GM18868 (cell line): ENCODE results near the gene USP32.

ENCODE experiments used
- ATAC-seq: cut with Tn5 transposase; IDR thresholded peaks from one replicate; pipeline ENCODE4 v1.9.1; 2021; ENCODE audit warnings: mild to moderate bottlenecking, moderate library complexity; ENCODE audit not compliant: unreplicated experiment

The USP32 gene

DNA sequence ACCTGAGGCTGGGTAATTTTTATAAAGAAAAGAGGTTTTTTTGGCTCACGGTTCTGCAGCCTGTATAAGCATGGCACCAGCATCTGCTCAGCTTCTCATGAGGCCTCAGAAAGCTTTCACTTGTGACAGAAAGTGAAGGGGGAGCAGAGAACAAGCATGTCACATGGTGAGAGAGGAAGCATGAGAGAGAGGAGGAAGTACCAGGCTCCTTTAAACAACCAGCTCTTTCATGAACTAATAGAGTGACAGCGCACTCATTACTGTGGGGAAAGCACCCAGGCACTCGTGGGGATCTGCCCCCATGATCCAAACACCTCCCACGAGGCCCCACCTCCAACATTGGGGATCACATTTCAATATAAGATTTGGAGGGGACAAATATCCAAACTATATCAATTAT is 86.8 kb downstream of the USP32 start:
- no peak for ATAC-seq

- ATAC-seq = no peak
Measured at GRCh38 chr17:60304502-60304901, 87.4 kb downstream of the USP32 start.

- no peak for ATAC-seq
Measured at GRCh38 chr17:60303406-60304099, 88.4 kb downstream of the USP32 start.

DNA sequence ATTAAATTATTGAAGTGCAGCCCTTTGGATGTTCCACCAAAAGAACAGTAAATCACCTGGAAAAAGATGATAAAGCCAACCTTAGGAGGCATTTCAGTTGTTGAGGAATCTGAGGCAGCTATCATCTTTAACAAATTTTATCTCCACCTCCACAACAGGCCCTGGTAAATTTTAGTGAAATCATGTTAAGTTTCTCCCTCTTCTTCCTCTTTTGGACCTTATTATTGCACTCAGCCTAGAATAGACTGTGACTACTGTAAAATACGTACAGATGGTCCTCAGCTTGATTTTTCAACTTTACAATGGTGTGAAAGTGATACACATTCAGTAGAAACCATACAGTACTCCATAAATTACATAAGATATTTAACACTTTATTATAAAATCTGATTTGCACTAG is 90.3 kb downstream of the USP32 start:
- ATAC-seq = no peak

DNA sequence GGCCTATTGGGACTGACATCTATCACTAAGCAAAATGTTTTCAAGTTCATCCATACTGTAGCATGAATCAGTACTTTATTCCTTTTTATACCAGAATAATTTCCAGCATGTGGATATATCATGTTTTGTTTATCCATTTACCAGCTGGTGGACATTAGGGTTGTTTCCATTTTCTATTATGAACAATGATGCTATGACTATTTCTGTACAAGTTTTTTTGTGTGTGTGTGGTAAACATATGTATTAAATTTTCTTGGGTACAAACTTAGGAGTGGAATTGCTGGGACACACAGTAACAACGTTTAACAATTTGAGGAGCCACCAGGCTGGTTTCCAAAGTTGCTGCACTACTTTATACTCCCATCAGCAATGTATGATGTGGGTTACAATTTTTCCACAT is 91.0 kb downstream of the USP32 start:
- ATAC-seq = no peak

DNA sequence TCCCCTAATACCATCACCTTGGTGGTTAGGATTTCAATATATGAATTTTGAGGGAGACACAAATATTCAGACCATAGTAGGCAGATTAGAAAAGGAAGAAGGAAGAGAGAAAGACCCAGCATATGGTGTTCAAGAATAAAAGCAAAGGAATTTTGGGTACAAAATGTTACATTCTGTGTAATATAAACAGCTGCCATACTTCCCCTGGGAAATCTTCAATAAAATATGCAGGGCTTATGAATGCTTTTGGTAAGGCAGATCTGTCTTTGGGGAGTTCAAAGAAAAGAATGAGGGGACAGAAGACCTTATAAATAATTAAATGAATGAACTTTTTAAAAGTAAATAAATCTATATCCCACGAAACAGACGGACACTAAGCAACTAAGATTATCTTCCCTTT is 91.9 kb downstream of the USP32 start:
- ATAC-seq = no peak

- no peak for ATAC-seq
Measured at GRCh38 chr17:60297760-60298401, 94.1 kb downstream of the USP32 start.

- ATAC-seq = no peak
Measured at GRCh38 chr17:60296177-60296576, 95.8 kb downstream of the USP32 start.

GRCh38 chr17:60293580-60294335 is 98.2 kb downstream of the USP32 start:
- ATAC-seq = no peak

DNA sequence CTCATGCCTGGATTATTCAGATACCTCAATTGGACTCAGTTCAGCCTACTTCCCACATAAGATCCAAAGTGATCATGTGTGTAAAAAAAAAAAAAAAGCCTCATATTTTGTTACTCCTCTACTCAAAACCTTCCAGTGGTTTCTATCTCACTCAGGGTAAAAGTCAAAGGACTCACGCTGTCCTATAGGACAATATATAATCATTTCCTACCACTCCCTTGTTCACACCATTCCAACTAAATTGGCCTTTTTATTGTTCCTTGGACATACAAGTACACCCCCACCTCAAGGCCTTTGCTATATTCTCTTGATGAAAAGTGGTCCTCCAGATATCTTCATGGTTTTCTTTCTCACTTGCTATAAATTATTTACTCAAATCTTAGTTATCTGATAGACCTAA is 99.2 kb downstream of the USP32 start:
- ATAC-seq = no peak

DNA sequence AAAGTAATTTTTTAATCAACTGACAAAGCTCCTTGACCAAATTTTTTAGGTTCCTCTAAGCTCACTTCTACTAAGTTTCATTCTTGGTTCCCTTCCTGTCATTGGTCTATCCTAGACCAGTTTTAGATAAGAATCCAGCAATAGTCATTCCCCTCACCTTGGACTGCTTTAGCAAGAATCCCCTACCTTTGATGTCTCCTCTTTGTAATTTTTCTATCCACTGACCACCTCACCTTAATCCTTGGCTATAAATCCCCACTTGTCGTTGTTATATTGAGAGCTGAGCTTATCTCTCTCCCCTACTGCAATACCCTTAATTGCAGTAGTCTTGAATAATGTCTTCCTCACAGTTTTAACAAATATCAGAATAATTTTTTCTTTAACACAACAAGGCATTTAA is 107.2 kb downstream of the USP32 start:
- ATAC-seq = no peak

- no peak for ATAC-seq
Measured at GRCh38 chr17:60283816-60284215, 108.1 kb downstream of the USP32 start.

DNA sequence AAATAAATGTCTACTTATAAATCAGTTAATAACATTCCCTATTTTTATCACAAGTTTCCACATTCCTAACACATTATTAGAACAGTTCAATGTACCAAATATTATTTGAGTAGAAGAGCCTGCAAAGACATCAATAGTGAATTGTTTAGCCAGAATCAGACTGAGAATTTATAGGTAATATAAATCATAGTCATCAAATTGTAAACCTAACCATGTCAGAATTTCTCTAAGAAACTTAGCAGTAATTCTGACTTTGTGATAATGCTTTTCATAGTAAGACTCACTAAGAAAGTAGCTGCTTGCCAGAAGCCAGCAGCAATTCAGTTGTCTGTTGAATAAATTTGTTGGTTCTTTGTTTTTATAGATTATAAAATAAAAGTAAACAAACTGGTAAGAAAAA is 111.3 kb downstream of the USP32 start:
- no peak for ATAC-seq

GRCh38 chr17:60278237-60278636 is 113.7 kb downstream of the USP32 start:
- no peak for ATAC-seq

DNA sequence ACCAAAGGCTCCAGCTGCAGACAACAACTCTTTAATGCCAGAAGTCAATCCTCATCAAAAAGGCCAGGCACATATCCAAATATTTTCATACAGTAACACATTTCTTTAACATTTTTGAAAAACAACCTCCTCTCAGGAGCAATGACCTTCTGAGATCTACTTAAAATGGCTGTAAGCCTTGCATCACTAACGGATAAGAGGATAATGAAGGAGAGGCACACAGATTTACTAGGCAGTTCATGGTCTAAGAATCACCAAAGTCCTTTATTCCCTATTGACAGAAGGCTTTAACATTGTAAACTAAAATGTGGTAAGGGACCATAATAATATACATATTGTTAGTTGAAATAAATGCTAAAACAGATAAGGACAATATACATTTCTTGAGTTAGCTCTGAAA is 114.7 kb downstream of the USP32 start:
- no peak for ATAC-seq

DNA sequence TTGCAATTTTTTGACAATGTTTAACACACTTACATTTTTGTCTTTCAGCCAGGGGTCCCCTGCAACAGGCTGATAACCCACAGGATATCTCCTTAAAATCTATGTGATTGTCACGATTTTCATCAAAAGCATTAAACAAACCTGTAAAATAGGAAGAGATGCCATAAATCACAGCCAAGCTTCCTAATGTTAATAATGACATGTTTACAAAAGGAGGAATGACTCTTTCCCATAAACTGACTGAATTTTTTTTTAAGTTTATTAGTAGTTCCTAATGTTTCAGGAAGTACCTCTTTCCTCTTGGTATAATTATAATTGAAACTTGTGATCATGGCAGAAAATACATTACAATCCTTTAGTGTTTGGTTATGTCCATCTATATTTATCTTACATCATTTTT is 122.5 kb downstream of the USP32 start:
- ATAC-seq = no peak

GRCh38 chr17:60260540-60260939 is 131.4 kb downstream of the USP32 start:
- no peak for ATAC-seq

GRCh38 chr17:60258313-60258712 is 133.6 kb downstream of the USP32 start:
- no peak for ATAC-seq

GRCh38 chr17:60256174-60256573 is 135.8 kb downstream of the USP32 start:
- ATAC-seq = no peak

- ATAC-seq = no peak
Measured at GRCh38 chr17:60253048-60253447, 138.9 kb downstream of the USP32 start.

DNA sequence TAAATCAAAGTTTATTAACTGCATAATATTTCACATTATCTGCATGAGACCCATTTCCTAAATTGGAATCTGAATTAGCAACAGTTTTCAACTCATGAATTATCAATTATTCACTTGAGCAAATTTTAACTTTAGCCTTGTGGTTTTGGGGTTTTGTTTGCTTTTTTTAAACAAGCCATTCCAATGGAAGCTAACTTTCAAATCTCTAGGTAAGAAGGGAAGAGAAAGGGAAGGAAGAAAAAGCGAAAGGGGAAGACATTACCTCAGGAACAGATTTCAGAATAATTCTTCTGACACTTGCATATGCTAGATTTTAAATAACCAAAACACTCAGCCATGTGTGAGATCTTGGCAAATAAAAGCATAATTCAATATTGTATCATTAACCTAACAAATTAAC is 139.5 kb downstream of the USP32 start:
- no peak for ATAC-seq

DNA sequence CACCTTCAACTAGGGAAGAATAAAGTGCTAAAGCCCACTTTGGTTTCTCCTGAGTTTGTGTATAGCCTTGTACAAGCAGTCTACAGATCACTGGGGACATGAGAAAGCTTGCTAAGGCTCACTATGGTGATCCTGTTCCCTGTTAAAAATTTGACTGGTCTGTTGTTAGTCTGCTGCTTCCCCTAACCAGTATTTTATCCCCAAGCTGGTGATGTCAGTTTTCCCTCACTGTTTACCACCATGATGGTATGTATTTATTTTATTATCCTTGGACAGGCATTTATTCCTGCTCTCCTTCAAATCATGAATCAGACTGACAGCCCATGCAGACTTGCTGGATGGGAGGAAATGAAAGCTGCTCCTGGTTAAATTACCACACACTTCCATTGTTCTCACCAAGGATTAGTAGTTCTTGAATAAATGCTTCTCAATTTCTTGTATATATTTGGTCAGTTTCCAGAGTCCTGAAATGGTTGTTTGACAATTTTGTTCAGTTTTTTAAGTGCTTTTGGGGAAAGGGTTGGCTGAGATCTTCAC is 142.6 kb downstream of the USP32 start:
- no peak for ATAC-seq
